ENCODE results near the gene OR10A4.

DNA sequence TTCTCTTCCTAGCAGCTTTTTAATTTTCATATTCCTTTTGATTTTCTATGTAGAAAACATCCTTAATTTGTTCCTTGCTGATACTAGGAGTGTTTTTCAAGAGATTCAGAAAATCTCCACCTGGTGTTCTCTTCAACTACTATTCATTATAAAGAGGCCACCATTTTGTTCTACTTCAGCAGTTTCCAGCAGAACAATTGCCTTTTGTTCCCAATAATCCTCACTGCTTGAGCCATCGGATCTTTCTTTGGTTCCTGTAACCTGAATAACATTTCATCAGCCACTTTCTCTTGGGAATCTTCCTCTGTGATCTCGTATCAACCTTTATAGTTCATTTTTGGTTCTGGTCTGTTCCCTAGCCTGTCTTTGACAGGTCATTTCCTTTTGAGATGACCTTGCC, 32.8 kb upstream of the OR10A4 start:
- TF ChIP-seq, protein P1, sequence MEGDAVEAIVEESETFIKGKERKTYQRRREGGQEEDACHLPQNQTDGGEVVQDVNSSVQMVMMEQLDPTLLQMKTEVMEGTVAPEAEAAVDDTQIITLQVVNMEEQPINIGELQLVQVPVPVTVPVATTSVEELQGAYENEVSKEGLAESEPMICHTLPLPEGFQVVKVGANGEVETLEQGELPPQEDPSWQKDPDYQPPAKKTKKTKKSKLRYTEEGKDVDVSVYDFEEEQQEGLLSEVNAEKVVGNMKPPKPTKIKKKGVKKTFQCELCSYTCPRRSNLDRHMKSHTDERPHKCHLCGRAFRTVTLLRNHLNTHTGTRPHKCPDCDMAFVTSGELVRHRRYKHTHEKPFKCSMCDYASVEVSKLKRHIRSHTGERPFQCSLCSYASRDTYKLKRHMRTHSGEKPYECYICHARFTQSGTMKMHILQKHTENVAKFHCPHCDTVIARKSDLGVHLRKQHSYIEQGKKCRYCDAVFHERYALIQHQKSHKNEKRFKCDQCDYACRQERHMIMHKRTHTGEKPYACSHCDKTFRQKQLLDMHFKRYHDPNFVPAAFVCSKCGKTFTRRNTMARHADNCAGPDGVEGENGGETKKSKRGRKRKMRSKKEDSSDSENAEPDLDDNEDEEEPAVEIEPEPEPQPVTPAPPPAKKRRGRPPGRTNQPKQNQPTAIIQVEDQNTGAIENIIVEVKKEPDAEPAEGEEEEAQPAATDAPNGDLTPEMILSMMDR (conservative IDR thresholded peaks at IDR 0.05 in 1 of 2, IDR thresholded peaks at IDR 0.05 in 1 of 2; ENCODE audit: extremely low read depth in 1 of 2, insufficient read depth in 1 of 2, low read depth in 1 of 2, low read length in 2 of 2): no peak
- no peak for TF ChIP-seq EZH2 (IDR thresholded peaks at IDR 0.05; ENCODE audit: borderline replicate concordance, low read length)
